Measurements from ENCODE around the gene HDAC4. TPM values are rescaled to one million over a fixed set of nuclear protein-coding genes. Genes with fewer than 3 reads are reported as not detected.

The HDAC4 gene
- total RNA-seq, 1 experiment from 2014 or later, result 40.1 TPM

- no peak overlapping the region for H3K27ac ChIP-seq (ENCODE audit: low read length)
- BruUV-seq (replicated peaks), result no TSS peak
- no peaks in the 10 kb centered on the region for H3K9me3 ChIP-seq (ENCODE audit: control insufficient read depth, insufficient read depth, low read depth, low read length)
- CTCF ChIA-PET, result no interaction called here
- TF ChIP-seq CTCF (IDR thresholded peaks at IDR 0.05) (no peak), SIN3A (IDR thresholded peaks at IDR 0.05; ENCODE audit: borderline replicate concordance, insufficient read depth, low read depth, low read length) (no peak), REST (IDR thresholded peaks at IDR 0.05; ENCODE audit: insufficient read depth in 1 of 2, low read depth in 2 of 2, low read length in 1 of 2) (no peak), TCF7L2 (IDR thresholded peaks at IDR 0.05; ENCODE audit: low read depth, low read length) (no peak), POLR2AphosphoS5 (IDR thresholded peaks at IDR 0.05; ENCODE audit: low read depth, low read length) (no peak)
- H3K4me1 ChIP-seq (ENCODE audit: control insufficient read depth, insufficient read depth, low read length), result no peaks in the 10 kb centered on the region
- no peak for DNase-seq (ENCODE audit: low read depth, low spot score)
- POLR2A ChIA-PET, result no interaction called here
- H3K27me3 ChIP-seq (ENCODE audit: control insufficient read depth, insufficient read depth, low read length), result no peaks in the 10 kb centered on the region
- H3K4me3 ChIP-seq (ENCODE audit: low read depth in 2 of 2, low read length in 2 of 2), result no peak overlapping the region
- no peaks in the 10 kb centered on the region for H3K36me3 ChIP-seq (ENCODE audit: control insufficient read depth, insufficient read depth, low read length)
- ATAC-seq, result no peak
- intact Hi-C loops (cut with micrococcal nuclease; ENCODE audit: unreplicated experiment), result no loop called here
- in situ Hi-C loops (cut with HindIII; ENCODE audit: low pct_unique_long_range_greater_than_20kb, low sequenced_read_pairs), result no loop called here
Observed at GRCh38 chr2:239201531-239201876, 199.3 kb downstream of the HDAC4 start.

GRCh38 chr2:239200646-239201530 lies 199.9 kb downstream of the HDAC4 start:
- POLR2A ChIA-PET, result no interaction called here

More at GRCh38 chr2:239200646-239201530, 199.9 kb downstream of the HDAC4 start:
- CTCF ChIA-PET, result no interaction called here
- H3K27ac ChIP-seq (ENCODE audit: low read length), result no peak overlapping the region
- ATAC-seq (no peak), DNase-seq (ENCODE audit: low read depth, low spot score) (no peak)
- BruUV-seq (replicated peaks), result no TSS peak
- intact Hi-C loops (cut with micrococcal nuclease; ENCODE audit: unreplicated experiment), result no loop called here
- no peaks in the 10 kb centered on the region for H3K27me3 ChIP-seq (ENCODE audit: control insufficient read depth, insufficient read depth, low read length)
- TF ChIP-seq CTCF (IDR thresholded peaks at IDR 0.05) (no peak), POLR2AphosphoS5 (IDR thresholded peaks at IDR 0.05; ENCODE audit: low read depth, low read length) (no peak), REST (IDR thresholded peaks at IDR 0.05; ENCODE audit: insufficient read depth in 1 of 2, low read depth in 2 of 2, low read length in 1 of 2) (no peak), TCF7L2 (IDR thresholded peaks at IDR 0.05; ENCODE audit: low read depth, low read length) (no peak), SIN3A (IDR thresholded peaks at IDR 0.05; ENCODE audit: borderline replicate concordance, insufficient read depth, low read depth, low read length) (no peak)
- H3K36me3 ChIP-seq (ENCODE audit: control insufficient read depth, insufficient read depth, low read length), result no peaks in the 10 kb centered on the region
- in situ Hi-C loops (cut with HindIII; ENCODE audit: low pct_unique_long_range_greater_than_20kb, low sequenced_read_pairs), result no loop called here
- H3K4me1 ChIP-seq (ENCODE audit: control insufficient read depth, insufficient read depth, low read length), result no peaks in the 10 kb centered on the region
- no peaks in the 10 kb centered on the region for H3K9me3 ChIP-seq (ENCODE audit: control insufficient read depth, insufficient read depth, low read depth, low read length)
- H3K4me3 ChIP-seq (ENCODE audit: low read depth in 2 of 2, low read length in 2 of 2), result no peak overlapping the region
